Measurements from ENCODE around the gene BCAM.
"Not testable (repeated sequence)": the region's sequence is repeated elsewhere in the genome, so short reads cannot be mapped to it uniquely, and the experiment has no call there.

The BCAM gene

GRCh38 chr19:44856421-44857083 is 47.6 kb downstream of the BCAM start:
- no peak for TF ChIP-seq CTCF (IDR thresholded peaks at IDR 0.05; ENCODE audit: low read depth, low read length, missing control alignments)
- Histone ChIP-seq H3K4me3 (ENCODE audit: low read depth, low read length) (no peak overlapping the region), H3K36me3 (replicated peaks) (peaks cover 22% of the 10 kb centered on the region), H3K27me3 (replicated peaks) (no peaks in the 10 kb centered on the region), H3K27ac (peak overlapping the region; percentile 49)
- DNase-seq, result peak; percentile 48
- in situ Hi-C loops (cut with HindIII; ENCODE audit: low pct_ligation_motif_present, low sequenced_read_pairs), result no loop called here

- Histone ChIP-seq H3K27me3 (replicated peaks) (no peaks in the 10 kb centered on the region), H3K36me3 (replicated peaks) (peaks cover 27% of the 10 kb centered on the region), H3K4me3 (ENCODE audit: low read depth, low read length) (no peak overlapping the region), H3K27ac (no peak overlapping the region)
- DNase-seq, result no peak
- TF ChIP-seq CTCF (IDR thresholded peaks at IDR 0.05; ENCODE audit: low read depth, low read length, missing control alignments), result no peak
- in situ Hi-C loops (cut with HindIII; ENCODE audit: low pct_ligation_motif_present, low sequenced_read_pairs), result no loop called here
These were observed 48.9 kb downstream of the BCAM start for GRCh38 chr19:44857837-44858236.

GRCh38 chr19:44861576-44861975 is 52.7 kb downstream of the BCAM start:
- H3K27ac ChIP-seq; H3K27me3 ChIP-seq (replicated peaks); DNase-seq; in situ Hi-C loops (cut with HindIII; ENCODE audit: low pct_ligation_motif_present, low sequenced_read_pairs); H3K4me3 ChIP-seq (ENCODE audit: low read depth, low read length): not testable (repeated sequence)
- peaks cover 34% of the 10 kb centered on the region for H3K36me3 ChIP-seq (replicated peaks)

- H3K4me3 ChIP-seq (ENCODE audit: low read depth, low read length), result no peak overlapping the region
- in situ Hi-C loops (cut with HindIII; ENCODE audit: low pct_ligation_motif_present, low sequenced_read_pairs), result no loop called here
- no peak overlapping the region for H3K27ac ChIP-seq
- TF ChIP-seq CTCF (IDR thresholded peaks at IDR 0.05; ENCODE audit: low read depth, low read length, missing control alignments), result no peak
- H3K36me3 ChIP-seq (replicated peaks), result peaks cover 45% of the 10 kb centered on the region
- no peak for DNase-seq
- no peaks in the 10 kb centered on the region for H3K27me3 ChIP-seq (replicated peaks)
These were observed 55.1 kb downstream of the BCAM start for GRCh38 chr19:44863990-44864389.

GRCh38 chr19:44865196-44865767 is 56.4 kb downstream of the BCAM start:
- DNase-seq, result no peak
- Histone ChIP-seq H3K36me3 (replicated peaks) (peaks cover 38% of the 10 kb centered on the region), H3K27me3 (replicated peaks) (no peaks in the 10 kb centered on the region), H3K27ac (no peak overlapping the region), H3K4me3 (ENCODE audit: low read depth, low read length) (no peak overlapping the region)
- in situ Hi-C loops (cut with HindIII; ENCODE audit: low pct_ligation_motif_present, low sequenced_read_pairs), result no loop called here
- TF ChIP-seq CTCF (IDR thresholded peaks at IDR 0.05; ENCODE audit: low read depth, low read length, missing control alignments), result no peak

GRCh38 chr19:44866664-44867063 is 57.8 kb downstream of the BCAM start:
- in situ Hi-C loops (cut with HindIII; ENCODE audit: low pct_ligation_motif_present, low sequenced_read_pairs), result no loop called here
- Histone ChIP-seq H3K36me3 (replicated peaks) (peaks cover 42% of the 10 kb centered on the region), H3K27me3 (replicated peaks) (no peaks in the 10 kb centered on the region), H3K27ac (no peak overlapping the region), H3K4me3 (ENCODE audit: low read depth, low read length) (no peak overlapping the region)
- no peak for TF ChIP-seq CTCF (IDR thresholded peaks at IDR 0.05; ENCODE audit: low read depth, low read length, missing control alignments)
- DNase-seq, result no peak
